NCI-H748 (cell line): ENCODE measurements around the gene PRSS3.
A peak's percentile ranks its signal among the peaks of the same experiment; 100 is the strongest.
"Not testable (repeated sequence)": the region's sequence is repeated elsewhere in the genome, so short reads cannot be mapped to it uniquely, and the experiment has no call there.

Source experiments
- DNase-seq: peaks from one replicate; lab custom pipeline; 2025; ENCODE audit not compliant: unreplicated experiment; lab: John Stamatoyannopoulos, UW

Gene PRSS3

GRCh38 chr9:33785914-33786313 lies 9.4 kb upstream of the PRSS3 start:
- peak; percentile 23 for DNase-seq

GRCh38 chr9:33786681-33787080 lies 8.7 kb upstream of the PRSS3 start:
- no peak for DNase-seq

DNA sequence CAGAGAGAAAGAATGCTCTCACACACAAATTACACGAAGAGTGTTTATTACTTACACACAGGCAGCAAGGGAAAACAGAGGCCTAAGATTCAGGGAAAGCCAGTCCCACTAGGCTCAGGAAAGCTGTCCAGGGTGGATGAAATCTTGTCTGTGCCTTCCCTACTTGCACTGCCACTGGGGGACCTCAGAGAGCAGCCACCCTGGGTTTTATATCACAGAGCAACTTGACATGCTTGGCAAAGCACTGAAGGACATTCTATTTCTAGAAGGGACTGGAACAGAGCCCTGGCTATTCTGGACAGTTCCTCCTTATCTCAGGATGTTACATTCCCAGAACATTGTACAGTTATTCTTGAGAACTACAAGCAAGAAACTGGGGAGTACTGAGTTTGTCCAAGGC lies 7.5 kb upstream of the PRSS3 start:
- no peak for DNase-seq

DNA sequence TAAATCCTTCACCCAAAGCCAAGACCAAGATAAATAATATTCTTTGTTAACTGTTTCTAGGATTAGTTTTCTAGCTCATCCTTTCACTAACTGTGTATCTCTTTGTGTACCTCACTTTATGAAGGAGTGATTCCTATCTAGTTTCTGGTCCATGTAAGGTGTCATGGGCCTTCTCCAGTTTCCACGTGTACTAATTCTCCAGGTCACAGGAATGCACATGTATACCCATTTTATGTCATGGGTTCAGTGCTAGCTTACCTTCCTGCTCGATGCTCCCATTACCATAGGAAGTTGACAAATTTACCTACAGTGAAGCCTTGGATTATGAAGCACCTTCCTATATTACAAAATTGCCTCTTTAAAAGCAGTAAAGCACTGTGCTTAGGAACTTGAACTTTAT lies 5.9 kb upstream of the PRSS3 start:
- DNase-seq = not testable (repeated sequence)

DNA sequence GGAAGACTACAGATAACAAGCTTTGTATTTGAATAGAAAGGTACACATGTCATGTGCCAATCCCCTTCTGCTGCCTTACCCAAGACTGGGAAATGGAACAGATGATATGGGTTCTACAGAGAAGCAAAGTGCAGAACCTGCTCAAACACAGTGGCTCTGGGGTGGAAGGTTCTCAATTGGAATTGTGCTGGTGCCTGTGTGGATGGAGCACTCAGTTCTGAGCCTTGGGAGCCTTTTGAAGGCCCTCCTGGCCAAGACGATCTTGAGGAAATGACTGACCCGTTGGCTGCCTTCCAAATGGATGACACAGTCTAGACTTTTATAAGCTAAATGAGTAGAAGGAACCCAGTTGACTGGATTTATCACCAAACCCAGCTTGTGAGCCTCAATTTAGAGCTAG lies 4.2 kb upstream of the PRSS3 start:
- DNase-seq = no peak

DNA sequence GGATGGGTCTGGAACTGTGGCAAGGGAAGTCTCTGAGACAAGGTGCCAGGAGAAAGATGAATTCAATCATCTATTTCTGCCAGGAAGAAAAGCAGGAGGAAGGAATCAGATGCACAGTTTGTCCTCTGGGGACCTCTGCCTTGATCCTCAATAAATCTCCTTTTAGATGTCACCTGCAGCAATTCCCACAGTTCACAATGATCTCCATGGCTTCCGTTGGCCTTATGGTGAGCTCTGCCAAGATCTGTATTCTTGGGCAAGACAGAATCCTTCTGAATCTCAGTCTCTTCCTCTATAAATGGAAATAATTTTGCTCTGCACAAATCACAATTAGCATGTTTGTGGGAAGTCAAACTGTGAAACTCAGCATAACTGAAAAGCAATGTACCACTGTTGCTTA lies 1.9 kb upstream of the PRSS3 start:
- DNase-seq = not testable (repeated sequence)

DNA sequence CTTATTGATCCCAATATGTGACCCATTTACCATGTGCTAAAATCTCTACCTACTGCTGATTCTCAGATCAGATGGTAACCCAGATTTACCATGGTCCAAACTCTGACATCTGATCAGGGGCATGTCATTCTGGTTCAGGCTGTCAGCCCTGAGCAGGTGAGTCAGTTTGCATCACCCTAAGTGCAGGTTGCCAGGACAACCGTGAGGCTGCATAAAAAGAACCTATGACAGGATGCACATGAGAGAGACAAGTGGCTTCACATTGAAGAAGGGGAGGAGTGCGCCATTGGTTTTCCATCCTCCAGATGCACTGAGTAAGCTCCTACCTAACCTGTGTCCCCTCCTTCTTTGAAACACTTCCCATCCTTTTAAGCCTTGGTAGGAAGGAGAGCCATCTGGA lies 801 bp upstream of the PRSS3 start:
- peak; percentile 78 for DNase-seq

DNA sequence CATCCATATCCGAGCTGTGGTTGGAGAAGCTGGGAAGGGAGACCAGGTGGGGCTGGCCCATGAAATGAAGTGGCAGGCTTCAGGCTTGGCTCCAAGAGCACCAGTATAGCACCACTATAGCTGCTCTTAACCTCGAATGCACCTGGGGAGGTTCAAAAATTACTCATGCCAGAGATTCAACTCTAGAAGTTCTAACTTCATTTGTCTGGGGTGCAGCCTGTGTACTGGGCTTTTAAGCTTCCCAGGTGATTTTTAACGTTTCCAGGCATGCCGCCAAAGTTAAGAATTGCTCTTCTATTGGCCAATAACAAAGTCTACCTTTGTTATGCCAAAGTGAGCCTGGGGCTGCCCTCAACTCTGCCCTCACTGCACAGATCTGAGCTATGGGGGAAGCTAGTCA lies 458 bp downstream of the PRSS3 start:
- DNase-seq = no peak

GRCh38 chr9:33796679-33797078 lies 1.3 kb downstream of the PRSS3 start:
- DNase-seq = not testable (repeated sequence)

DNA sequence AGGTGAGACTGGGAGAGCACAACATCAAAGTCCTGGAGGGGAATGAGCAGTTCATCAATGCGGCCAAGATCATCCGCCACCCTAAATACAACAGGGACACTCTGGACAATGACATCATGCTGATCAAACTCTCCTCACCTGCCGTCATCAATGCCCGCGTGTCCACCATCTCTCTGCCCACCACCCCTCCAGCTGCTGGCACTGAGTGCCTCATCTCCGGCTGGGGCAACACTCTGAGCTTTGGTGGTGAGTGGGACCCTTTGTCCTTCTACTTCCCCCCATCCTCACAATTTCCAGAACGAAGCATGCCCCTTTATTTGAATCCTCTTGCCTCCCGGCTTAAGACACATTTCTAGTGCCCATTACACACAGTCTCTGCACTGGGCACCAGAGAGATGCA lies 2.5 kb downstream of the PRSS3 start:
- no peak for DNase-seq

DNA sequence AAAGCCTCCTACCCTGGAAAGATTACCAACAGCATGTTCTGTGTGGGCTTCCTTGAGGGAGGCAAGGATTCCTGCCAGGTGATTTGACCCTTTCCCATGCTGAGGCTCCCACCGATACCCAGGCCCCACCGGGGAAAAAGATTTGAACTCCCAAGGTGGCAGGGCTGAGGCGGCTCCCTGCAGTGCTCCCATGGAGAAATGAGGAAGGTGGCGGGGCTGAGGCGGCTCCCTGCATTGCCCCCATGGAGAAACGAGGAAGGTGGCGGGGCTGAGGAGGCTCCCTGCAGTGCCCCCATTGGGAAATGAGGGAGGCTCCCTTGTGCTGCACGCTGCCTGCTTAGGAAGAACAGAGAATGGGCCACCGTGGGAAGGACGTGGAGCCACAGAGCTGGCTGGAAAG lies 3.2 kb downstream of the PRSS3 start:
- no peak for DNase-seq

DNA sequence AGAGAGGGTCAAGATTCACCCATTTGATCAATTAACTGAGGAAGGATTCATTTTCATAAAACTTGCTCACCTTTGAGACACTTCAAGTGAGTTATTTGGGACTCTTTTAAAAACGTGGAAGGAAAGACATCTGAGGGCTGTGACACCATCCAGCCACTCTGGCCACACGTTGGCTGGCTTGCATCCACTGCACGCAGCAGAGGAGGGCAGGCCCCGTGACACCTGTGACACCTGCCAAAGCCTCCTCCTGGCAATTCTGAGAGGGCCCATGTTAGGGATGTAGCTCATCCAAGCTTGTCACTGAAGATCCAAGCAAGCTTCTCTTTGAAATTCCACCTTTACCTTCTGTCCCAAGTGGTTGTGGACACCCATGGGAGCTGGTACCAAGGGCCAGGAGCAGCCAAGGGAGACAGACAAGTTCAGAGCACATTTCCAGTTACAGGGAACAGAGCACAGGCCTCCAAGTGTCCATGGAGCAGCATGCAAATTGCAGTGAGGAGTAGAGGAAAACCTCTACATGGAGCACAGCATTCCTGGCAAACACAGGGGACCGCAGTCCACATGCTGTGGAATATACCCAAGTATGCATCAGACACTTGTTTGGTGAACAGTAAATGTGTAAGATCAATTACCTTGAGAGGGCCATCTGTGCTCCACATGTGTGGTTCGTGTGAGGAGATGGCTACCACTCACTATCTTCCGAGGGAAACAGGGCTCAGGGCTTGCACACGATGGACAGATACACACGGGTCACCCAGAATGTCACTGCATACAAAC lies 4.8 kb downstream of the PRSS3 start:
- DNase-seq = no peak

- DNase-seq = no peak
These were observed 5.5 kb downstream of the PRSS3 start for GRCh38 chr9:33800886-33801285.

DNA sequence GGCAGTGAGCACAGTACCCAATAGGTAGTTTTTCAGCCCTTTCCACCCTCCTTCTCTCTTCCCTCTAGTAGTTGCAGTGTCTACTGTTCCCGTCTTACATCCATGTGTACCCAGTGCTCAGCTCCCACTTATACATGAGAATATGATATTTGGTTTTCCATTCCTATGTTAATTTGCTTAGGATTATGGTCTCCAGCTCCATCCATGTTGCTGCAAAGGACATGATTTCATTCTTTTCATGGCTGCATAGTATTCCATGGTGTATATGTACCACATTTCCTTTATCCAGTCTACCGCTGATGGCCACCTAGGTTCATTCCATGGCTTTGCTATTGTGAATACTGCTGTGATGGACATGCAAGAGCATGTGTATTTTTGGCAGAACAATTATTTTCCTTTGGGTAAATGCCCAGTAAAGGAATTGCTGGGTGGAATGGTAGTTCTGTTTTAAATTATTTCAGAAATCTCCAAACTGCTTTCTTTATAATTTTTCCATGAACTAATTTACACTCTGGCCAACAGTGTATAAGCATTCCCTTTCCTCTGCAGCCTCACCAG lies 6.7 kb downstream of the PRSS3 start:
- not testable (repeated sequence) for DNase-seq

GRCh38 chr9:33804196-33804595 lies 8.8 kb downstream of the PRSS3 start:
- not testable (repeated sequence) for DNase-seq

- peak; percentile 61 for DNase-seq
These were observed 11.8 kb downstream of the PRSS3 start for GRCh38 chr9:33807156-33807555.

DNA sequence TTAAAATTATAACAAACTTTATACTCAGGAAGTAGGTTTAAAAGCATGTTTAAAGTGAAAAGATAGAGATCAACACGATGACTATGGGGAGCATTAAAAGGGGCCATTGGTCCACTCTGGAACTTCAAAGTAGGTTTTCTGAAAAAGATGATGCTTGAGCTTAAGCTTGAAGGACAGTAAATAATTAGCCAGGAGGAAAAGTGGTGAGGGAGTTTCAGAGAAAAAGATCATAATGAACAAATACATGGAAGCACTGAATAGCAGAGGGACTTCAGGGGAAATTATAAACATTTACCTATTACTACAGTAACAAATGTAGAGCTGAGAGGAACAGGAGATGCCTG lies 13.6 kb downstream of the PRSS3 start:
- not testable (repeated sequence) for DNase-seq

- no peak for DNase-seq
These were observed 14.1 kb downstream of the PRSS3 start for GRCh38 chr9:33809506-33809905.

DNA sequence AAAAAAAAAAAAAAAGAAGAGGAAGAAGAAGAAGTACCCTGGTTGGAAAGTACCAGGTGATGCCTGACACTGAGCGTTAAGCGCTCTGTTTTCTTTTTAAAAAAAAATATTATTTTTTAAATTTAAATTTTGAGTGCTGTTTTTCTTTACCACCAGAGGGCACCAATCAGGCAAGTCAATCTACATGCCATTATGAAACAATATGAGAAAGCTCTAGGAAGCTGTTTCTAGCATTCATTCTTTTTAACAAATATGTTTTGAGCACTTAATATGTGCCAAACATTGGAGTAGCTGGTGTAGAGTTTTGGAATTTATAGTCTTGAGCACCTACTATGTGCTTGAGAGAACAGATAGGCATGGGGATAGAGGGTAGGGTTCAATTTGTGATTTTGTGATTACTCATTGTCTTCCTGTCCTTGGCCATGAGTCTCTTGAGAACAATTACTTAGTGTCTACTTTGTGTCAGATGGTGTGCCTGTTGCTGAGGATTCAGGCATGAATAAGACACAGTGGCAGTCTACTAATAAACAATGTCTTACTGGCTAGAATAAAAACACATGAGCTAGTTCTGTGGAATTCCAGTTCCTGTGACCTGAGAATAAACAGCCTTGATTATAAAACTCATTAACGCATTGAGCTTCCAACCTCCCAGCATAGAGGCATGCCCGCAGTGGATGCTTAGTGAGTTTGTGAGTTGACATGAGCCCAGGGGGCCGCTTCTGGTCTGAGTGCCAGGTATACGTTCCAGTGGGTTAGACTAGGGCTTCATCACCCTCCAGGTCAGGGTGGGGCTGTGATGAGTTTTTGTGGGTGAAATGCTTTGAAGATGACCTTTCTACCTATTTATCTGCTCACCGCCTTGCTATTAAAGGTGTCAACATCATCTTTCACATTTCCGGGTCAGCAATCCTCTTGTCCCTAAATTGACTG lies 18.6 kb downstream of the PRSS3 start:
- peak; percentile 32 for DNase-seq

DNA sequence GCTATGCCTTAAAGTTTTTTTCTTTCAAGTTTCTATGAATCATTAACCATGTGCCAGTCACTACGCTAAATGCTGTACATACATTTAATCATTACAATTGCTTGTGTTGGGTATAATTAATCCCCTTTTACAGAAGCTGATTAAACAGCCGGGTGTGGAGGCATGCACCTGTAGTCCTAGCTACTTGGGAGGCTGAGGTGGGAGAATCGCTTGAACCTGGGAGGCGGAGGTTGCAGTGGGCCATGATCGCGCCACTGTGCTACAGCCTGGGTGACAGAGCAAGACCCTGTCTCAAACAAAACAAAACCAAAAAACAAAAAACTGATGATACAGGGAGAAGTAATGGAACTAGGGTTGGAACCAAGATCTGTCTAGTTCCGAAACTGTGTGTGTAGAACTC lies 20.4 kb downstream of the PRSS3 start:
- no peak for DNase-seq

- peak; percentile 95 for DNase-seq
These were observed 21.2 kb downstream of the PRSS3 start, which contains the start of gene UBE2R2 for GRCh38 chr9:33816327-33817252. UBE2R2 (plus strand) TSS chr9:33817160; CDS start chr9:33817758, 598 bp downstream.
